ENCODE measurements around the gene TCP11L1.

The TCP11L1 gene

GRCh38 chr11:33067294-33067693 is 27.9 kb downstream of the TCP11L1 start:
- Histone ChIP-seq H3K4me3 (ENCODE audit: low read depth, low read length) (no peak overlapping the region), H3K27me3 (ENCODE audit: control insufficient read depth, insufficient read depth, low read length) (no peaks in the 10 kb centered on the region), H3K79me2 (no peaks in the 10 kb centered on the region), H2AFZ (no peak overlapping the region), H3K9ac (no peak overlapping the region), H3K36me3 (ENCODE audit: control insufficient read depth, insufficient read depth, low read length) (no peaks in the 10 kb centered on the region), H3K4me1 (no peaks in the 10 kb centered on the region), H3K4me2 (ENCODE audit: low read length) (no peak overlapping the region), H3K9me3 (ENCODE audit: control insufficient read depth, low read length) (no peaks in the 10 kb centered on the region), H3K27ac (no peak overlapping the region)
- TF ChIP-seq CTCF (IDR thresholded peaks at IDR 0.05) = no peak

- Histone ChIP-seq H3K27ac (no peak overlapping the region), H2AFZ (no peak overlapping the region), H3K9me3 (ENCODE audit: control insufficient read depth, low read length) (no peaks in the 10 kb centered on the region), H3K9ac (no peak overlapping the region), H3K4me3 (ENCODE audit: low read depth, low read length) (no peak overlapping the region), H3K79me2 (no peaks in the 10 kb centered on the region), H3K27me3 (ENCODE audit: control insufficient read depth, insufficient read depth, low read length) (no peaks in the 10 kb centered on the region), H3K4me2 (ENCODE audit: low read length) (no peak overlapping the region), H3K36me3 (ENCODE audit: control insufficient read depth, insufficient read depth, low read length) (no peaks in the 10 kb centered on the region), H3K4me1 (no peaks in the 10 kb centered on the region)
- no peak for TF ChIP-seq CTCF (IDR thresholded peaks at IDR 0.05)
Observed at GRCh38 chr11:33068611-33069340, 29.4 kb downstream of the TCP11L1 start.

GRCh38 chr11:33072465-33072864 is 33.1 kb downstream of the TCP11L1 start:
- no peak overlapping the region for H3K9ac ChIP-seq
- H3K4me2 ChIP-seq (ENCODE audit: low read length) = no peak overlapping the region
- H3K9me3 ChIP-seq (ENCODE audit: control insufficient read depth, low read length) = no peaks in the 10 kb centered on the region
- H3K79me2 ChIP-seq = no peaks in the 10 kb centered on the region
- H3K4me1 ChIP-seq = no peaks in the 10 kb centered on the region
- H3K27ac ChIP-seq = no peak overlapping the region
- H3K36me3 ChIP-seq (ENCODE audit: control insufficient read depth, insufficient read depth, low read length) = no peaks in the 10 kb centered on the region
- no peak for TF ChIP-seq CTCF (IDR thresholded peaks at IDR 0.05)
- H2AFZ ChIP-seq = no peak overlapping the region
- H3K27me3 ChIP-seq (ENCODE audit: control insufficient read depth, insufficient read depth, low read length) = no peaks in the 10 kb centered on the region
- no peak overlapping the region for H3K4me3 ChIP-seq (ENCODE audit: low read depth, low read length)

- Histone ChIP-seq H3K79me2 (no peaks in the 10 kb centered on the region), H3K9me3 (ENCODE audit: control insufficient read depth, low read length) (no peaks in the 10 kb centered on the region), H3K4me1 (no peaks in the 10 kb centered on the region), H3K36me3 (ENCODE audit: control insufficient read depth, insufficient read depth, low read length) (no peaks in the 10 kb centered on the region), H3K27ac (no peak overlapping the region), H2AFZ (no peak overlapping the region), H3K4me2 (ENCODE audit: low read length) (no peak overlapping the region), H3K9ac (no peak overlapping the region), H3K4me3 (ENCODE audit: low read depth, low read length) (no peak overlapping the region), H3K27me3 (ENCODE audit: control insufficient read depth, insufficient read depth, low read length) (no peaks in the 10 kb centered on the region)
- TF ChIP-seq CTCF (IDR thresholded peaks at IDR 0.05) = no peak
Observed at GRCh38 chr11:33083918-33084317, 44.5 kb downstream of the TCP11L1 start.

- Histone ChIP-seq H3K27me3 (ENCODE audit: control insufficient read depth, insufficient read depth, low read length) (no peaks in the 10 kb centered on the region), H3K27ac (no peak overlapping the region), H3K4me3 (ENCODE audit: low read depth, low read length) (no peak overlapping the region), H3K9ac (no peak overlapping the region), H3K4me1 (no peaks in the 10 kb centered on the region), H3K9me3 (ENCODE audit: control insufficient read depth, low read length) (no peaks in the 10 kb centered on the region), H2AFZ (no peak overlapping the region), H3K4me2 (ENCODE audit: low read length) (no peak overlapping the region), H3K79me2 (no peaks in the 10 kb centered on the region), H3K36me3 (ENCODE audit: control insufficient read depth, insufficient read depth, low read length) (no peaks in the 10 kb centered on the region)
- TF ChIP-seq CTCF (IDR thresholded peaks at IDR 0.05) = no peak
Observed at GRCh38 chr11:33086017-33086416, 46.6 kb downstream of the TCP11L1 start.

Data from parathyroid adenoma (tissue), 2 donors.